Suprapubic skin (tissue), 4 donors: ENCODE data around the gene PFAS.

ENCODE experiments used
- CTCF ChIP-seq, 2 donors: fragments of 200-600 bp in 1 of 2; fragments of 450-650 bp in 1 of 2; sonication (generic) in 1 of 2; IDR thresholded peaks; one replicate each; pipeline ENCODE4 v1.5.1; 2016 to 2019; ENCODE audit warnings: antibody characterized with exemption in 2 of 2, mild to moderate bottlenecking in 1 of 2, moderate library complexity in 1 of 2
- EP300 ChIP-seq: sonication (generic); formaldehyde crosslinking; IDR thresholded peaks from one replicate; pipeline ENCODE4 v1.6.1; 2017; ENCODE audit warnings: antibody characterized with exemption
- POLR2A ChIP-seq, 2 donors: fragments of 450-650 bp; IDR thresholded peaks; one replicate each; pipeline ENCODE4 v1.6.1; 2017; ENCODE audit warnings: antibody characterized with exemption in 2 of 2, mild to moderate bottlenecking in 2 of 2, moderate library complexity in 2 of 2
- POLR2AphosphoS5 ChIP-seq, 3 donors: sonication (generic); formaldehyde crosslinking; IDR thresholded peaks; one replicate each; pipeline ENCODE4 v1.6.1; 2017; ENCODE audit warnings: antibody characterized with exemption in 3 of 3

GRCh38 chr17:8248751-8249607 lies at the start of gene PFAS:
- TF ChIP-seq CTCF (IDR thresholded peaks at IDR 0.05) (no peak), POLR2AphosphoS5 (IDR thresholded peaks at IDR 0.05) (peak in 2 of 3 donors; percentile 34 to 70), POLR2A (IDR thresholded peaks at IDR 0.05) (peak in 1 of 2 donors; percentile 8), EP300 (no peak)
